SH-SY5Y (cell line): ENCODE results near the gene PROCA1.

Experiments
- GATA2 ChIP-seq: IDR thresholded peaks from 2 replicates; pipeline ENCODE4 v1.6.1; 2011; ENCODE audit warnings: mild to moderate bottlenecking, low read depth, low read length
- GATA3 ChIP-seq: IDR thresholded peaks from 2 replicates; pipeline ENCODE4 v1.6.1; 2011; ENCODE audit warnings: low read depth, mild to moderate bottlenecking, low read length, moderate library complexity

PROCA1 gene

DNA sequence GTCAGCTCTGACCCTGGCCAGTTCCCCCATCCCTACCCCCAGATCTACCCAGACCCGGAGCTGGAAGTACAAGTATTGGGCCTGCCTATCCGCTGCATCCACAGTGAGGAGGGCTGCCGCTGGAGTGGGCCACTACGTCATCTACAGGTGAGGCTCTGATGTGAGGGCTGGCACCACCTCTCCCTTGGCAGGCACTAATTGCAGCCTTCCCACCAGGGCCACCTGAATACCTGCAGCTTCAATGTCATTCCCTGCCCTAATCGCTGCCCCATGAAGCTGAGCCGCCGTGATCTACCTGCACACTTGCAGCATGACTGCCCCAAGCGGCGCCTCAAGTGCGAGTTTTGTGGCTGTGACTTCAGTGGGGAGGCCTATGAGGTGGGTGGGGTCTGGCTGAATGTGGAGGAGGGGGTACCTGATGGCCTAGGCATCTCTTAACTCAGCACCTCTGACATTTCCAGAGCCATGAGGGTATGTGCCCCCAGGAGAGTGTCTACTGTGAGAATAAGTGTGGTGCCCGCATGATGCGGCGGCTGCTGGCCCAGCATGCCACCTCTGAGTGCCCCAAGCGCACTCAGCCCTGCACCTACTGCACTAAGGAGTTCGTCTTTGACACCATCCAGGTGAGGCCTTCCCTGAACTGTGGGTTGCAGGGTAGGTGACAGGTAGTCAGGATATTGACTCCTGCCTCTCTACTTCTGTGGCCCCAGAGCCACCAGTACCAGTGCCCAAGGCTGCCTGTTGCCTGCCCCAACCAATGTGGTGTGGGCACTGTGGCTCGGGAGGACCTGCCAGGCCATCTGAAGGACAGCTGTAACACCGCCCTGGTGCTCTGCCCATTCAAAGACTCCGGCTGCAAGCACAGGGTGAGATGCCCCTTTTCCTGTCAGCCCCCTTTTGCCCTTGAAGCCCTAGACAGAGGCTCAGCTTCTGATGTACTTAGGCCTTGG lies 36.4 kb upstream of the PROCA1 start:
- TF ChIP-seq GATA3 (no peak), GATA2 (no peak)

DNA sequence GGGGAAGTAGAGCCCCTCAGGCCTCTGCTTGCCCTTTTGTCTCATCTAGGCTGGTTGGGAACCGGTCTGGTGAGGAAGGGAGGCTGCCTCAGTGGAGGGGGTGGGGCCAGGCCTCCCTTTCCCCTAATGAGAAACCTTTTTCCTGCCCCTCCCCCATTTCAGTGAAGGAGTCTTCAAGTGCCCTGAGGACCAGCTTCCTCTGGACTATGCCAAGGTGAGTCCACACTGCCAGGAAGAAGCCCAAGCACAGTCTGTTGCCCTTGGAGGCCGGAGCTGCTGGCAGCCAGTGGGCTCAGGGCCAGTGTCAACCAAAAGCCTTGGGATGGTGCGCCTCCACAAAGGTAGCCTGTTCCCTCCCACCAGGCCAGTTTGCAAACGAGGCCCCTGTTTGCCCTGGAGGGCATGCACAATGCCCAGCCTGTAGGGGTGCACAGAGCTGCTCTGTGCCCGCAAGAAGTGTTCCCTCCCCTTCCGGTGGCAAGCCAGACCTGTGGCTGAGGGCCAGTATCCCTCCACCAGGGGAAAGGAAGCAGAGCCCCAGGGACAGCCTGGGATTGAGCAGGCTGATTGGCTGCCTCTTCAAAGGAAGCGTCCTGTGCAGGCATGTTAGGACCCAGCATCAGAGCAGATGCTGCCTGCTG lies 35.5 kb upstream of the PROCA1 start:
- TF ChIP-seq GATA2 = no peak
- no peak for TF ChIP-seq GATA3

DNA sequence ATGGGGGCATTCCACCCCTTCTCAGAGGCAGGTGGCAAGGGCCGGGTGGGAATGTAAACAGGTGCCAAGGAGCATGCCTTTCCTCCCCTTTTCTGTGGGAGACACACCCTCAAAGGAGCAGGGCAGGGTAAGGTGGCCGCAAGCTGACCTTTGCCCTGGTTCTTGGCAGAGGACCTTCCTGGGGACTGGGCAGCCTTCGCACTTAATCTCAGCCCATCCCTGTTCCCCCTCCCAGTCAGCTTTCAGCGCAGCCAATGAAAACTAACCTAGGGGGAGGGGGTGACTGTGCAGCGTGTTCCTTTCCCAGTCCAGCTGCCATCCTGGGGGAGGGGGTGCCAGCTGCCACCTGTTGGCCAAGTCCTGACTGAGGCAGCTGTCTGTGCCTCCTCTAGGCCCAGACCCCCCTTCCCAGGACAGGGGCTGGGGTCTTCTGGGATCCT lies 34.9 kb upstream of the PROCA1 start:
- TF ChIP-seq GATA2 (no peak), GATA3 (no peak)

DNA sequence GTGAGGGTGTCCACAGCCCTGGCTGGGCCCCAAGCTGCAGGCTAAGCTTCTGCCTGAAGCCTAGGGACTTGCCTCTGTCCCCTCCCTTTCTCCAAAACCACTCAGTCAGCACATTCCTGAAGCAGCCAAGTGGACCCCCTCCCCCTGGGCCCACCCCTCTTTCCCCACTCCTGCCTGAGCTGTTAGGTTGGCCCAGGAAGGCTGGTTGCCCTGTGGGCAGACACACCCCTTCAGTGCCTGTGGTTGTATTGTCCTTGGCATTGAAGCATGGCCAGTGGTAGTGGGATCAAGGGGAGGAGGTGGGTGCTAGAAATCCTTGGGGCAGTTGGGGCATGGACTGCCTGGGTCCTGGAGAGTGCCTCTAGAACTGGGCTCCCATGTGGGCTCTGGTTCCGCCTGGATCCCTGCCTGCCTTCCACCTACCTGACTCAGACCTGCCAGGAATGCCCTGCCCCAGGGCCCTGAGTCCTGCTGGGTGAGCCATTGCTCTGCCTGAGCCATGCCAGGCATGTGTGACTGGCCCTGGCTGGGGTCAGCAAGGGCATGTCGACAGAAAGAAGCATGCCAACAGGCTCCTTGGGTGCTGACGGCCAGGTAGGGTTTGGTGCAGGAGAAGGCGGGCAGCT lies 34.2 kb upstream of the PROCA1 start:
- no peak for TF ChIP-seq GATA3
- no peak for TF ChIP-seq GATA2

DNA sequence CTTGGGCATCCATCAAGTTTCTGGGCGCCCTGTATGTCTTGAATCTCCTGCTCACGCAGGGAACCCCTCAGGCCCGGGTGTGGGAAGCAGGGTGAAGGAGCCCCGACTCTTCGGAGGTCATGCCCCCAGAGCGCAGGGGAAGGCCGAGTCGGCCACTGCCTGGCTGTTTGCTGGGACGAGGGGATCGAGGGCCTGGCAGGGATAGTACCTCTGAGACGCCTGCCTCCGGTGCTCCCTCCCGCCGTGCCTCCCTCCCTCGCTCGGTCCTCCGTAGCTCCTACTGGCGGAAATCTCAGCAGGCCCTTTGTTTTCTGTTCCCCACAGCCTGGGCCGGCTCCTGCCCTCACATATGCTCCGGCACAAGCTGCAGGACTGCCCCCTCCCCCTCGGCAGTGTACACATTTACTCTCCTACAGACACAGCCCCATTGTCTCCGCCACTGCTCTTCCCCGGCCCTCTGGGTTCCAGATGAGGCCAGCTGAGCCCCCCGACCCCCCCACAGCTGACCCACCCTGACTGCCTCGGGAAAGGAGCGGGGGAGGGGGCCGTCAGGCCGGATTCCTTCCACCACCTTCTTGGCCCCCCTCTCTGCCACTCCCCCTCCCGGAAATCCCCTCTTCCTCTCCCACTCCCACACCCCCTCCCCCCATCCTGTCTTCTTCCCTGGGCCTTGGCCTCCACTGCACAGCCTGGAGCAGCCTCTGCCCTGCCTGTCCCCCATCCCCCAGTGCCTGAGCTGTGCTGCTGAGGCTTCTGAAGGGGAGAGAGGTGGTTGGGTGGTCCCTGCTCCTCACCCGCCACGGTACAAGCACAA lies 33.5 kb upstream of the PROCA1 start:
- TF ChIP-seq GATA2 (no peak), GATA3 (no peak)

DNA sequence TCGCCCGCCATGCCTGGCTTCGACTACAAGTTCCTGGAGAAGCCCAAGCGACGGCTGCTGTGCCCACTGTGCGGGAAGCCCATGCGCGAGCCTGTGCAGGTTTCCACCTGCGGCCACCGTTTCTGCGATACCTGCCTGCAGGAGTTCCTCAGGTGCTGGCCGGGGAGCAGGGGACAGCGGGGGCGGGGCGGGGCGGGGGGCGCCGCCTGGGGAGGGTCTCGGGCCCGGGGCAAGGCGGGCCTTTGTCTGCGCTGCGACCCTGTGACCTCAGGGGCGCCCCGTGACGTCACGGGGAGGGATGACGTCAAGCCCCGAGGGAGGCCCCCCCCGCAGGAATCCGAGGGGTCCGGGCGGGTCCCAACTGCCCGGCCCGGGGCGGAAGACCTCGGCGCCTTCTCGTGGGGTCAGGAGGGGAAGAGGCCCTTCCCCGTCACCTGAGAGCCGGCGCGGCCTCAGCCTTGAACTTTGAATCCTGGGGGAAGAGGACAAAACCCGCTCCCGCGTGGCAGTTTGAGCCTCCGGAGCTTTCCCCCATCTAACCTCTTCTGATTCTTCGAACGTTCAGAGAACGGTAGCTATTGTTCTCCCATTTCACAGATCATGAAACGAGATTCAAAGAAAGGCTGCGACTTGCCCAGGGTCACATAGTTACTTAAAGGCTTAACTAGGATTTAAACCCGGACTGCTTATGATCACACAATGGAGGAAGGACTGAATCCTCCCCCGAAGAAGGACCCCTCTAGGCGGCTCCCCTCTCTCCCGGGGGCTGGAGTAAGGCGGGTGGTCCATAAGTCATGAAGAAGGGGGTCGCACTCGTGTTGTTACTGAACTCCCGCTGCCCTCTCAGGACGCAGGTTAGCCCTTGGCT lies 32.6 kb upstream of the PROCA1 start:
- TF ChIP-seq GATA2 (no peak), GATA3 (no peak)

DNA sequence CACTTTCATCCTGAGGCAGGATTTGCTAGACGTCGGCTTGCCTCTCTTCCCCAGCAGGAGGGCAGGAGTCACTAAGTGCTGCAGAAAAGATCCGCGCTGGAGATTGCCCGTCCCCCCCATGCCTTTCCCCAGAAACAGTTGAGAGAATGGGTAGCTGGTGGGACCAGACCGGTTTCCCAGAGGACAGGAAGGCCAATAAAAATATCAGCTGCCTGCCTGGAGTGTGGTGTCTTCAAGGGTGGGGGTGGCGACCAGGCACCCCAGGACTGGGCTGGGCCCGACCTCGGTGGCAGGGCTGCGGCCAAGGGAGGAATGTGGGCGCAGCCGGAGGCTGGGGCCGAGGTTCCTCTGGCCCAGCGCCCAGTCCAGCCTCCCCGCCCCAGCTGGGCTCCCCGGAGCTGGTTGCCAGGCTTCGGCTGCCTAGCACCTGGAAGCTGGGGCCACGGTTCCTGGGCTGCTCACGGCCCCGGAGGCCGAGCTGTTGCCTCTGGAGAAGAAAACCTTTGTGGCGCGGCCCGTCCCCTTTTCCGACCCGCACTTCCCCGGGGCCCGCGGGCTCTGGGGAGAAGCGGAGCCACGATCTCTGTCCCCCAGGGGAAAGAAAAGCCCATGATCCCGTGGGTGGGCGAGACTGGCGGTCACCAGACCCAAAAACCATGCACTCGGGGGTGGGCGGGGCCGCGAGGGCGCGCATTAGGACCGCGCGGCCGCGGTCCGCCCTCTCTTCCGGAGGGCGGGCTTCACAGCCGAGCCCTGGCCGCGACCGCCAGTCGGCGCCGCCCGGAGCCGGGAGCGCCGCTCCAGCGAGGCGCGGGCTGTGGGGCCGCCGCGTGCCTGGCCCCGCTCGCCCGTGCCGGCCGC lies 31.8 kb upstream of the PROCA1 start, which contains the start of gene TRAF4:
Gene TRAF4 (plus strand): TSS at position 769 of the 861 bp plus-strand sequence. CDS start 102 bp downstream, outside the sequence.
- TF ChIP-seq GATA2 = peak; percentile 96
- no peak for TF ChIP-seq GATA3

DNA sequence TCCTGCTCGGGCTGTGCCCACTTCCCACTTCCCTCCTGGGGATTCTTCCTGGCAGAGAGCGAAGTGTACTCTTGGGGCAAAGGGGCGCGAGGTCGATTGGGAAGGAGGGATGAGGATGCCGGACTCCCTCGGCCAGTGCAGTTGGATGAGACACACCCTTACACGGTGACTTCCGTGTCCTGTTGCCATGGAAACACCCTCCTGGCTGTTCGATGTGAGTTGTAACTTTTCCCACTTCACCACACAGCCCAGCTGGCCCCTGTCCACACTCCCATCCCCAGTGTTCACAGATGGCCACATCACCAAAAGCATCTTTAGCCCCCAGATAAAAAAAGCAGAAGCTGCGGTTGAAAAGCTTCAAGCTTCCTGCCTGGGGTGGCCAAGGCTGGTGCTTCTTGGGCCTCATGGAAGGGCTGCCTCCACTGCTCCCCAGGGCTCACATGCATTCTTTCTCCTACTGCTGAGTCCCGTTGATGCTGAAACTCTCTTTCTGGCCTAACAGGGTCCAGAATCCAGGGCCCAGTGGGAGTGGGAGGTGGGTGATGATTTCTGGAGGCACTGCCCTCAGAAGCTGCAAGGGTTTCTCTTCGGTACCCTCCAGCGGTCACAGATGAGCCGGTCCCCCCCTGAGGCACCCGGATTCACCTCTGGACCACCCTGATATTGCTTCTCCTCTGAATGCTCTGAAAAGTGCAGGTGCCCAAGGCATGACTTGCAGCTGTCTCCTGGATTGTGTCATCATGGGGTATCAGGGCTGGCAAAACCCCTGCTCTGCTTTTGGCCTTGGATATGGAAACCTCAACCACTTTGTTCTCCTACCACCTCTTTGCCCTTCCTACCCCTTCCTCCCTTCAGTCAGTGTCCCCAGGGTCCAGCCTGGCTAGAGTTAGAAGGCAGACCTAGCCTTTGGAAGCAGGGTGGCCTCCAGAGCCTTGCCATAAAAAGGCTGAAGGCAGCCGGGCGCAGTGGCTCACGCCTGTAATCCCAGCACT lies 30.0 kb upstream of the PROCA1 start:
- TF ChIP-seq GATA3 (no peak), GATA2 (no peak)

DNA sequence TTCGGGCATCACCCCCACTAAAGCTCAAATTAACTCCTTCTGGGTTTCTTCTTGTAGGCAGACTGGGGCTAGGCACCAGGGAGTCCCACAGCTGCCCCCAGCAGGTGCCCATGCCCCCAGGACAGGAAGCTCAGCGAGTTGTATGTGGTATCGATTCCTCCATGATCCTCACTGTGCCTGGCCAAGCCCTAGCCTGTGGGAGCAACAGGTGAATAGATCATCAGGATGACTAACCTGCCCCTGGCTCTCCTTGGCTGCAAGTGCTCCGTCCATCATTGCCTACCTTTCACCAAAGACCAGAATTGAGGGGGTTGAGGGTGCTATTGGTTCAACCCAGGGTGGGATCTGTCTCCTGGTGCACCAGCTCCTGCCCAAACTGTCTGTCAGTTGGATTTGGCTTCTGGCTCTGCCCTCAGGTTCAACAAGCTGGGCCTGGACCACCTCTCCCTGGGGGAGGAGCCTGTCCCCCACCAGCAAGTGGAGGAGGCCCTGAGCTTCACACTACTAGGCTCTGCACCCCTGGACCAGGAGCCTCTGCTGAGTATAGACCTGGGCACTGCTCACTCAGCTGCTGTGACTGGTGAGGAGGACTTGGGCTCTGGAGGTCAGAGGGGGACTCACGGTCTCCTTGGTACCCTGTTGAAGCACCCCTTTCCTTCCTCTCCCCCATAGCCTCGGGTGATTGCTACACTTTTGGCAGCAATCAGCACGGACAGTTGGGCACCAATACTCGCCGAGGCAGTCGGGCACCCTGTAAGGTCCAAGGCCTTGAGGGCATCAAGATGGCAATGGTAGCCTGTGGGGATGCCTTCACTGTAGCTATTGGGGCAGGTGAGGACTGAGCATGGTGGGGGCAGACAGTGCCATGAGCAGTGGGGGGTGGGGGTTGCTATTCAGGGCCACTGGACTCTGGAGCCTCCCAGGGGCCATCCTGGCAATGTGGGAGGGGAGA lies 29.0 kb upstream of the PROCA1 start:
- TF ChIP-seq GATA3 (no peak), GATA2 (no peak)
